SU-DHL-6 (cell line): ENCODE measurements around the gene CPED1.

Experiments
- H2AFZ ChIP-seq: fragments of 200-600 bp; sonication (generic); 2 replicates; pipeline ENCODE4 v1.6.1; 2014; ENCODE audit warnings: low read depth, mild to moderate bottlenecking, moderate library complexity, mixed read lengths, antibody characterized with exemption, low read length; ENCODE audit not compliant: severe bottlenecking
- H3F3A ChIP-seq: fragments of 200-600 bp; shearing (Covaris generic); 2 replicates; pipeline ENCODE4 v1.6.0; 2016; ENCODE audit warnings: antibody characterized with exemption, mild to moderate bottlenecking; ENCODE audit not compliant: insufficient read depth
- H3K27ac ChIP-seq: fragments of 200-600 bp; sonication (generic); 2 replicates; pipeline ENCODE4 v1.5.1; 2016; ENCODE audit warnings: low read depth, mild to moderate bottlenecking, low read length, moderate library complexity, mixed read lengths
- H3K27me3 ChIP-seq: fragments of 200-600 bp; sonication (generic), shearing (Covaris generic); 2 replicates; pipeline ENCODE4 v1.6.0; 2014; ENCODE audit warnings: mild to moderate bottlenecking, low read length
- H3K36me3 ChIP-seq: fragments of 200-600 bp; sonication (generic); 2 replicates; pipeline ENCODE4 v1.6.1; 2014; ENCODE audit warnings: mild to moderate bottlenecking, low read length, mixed read lengths
- H3K4me2 ChIP-seq: fragments of 300-600, 200-600 bp; shearing (Covaris generic), sonication (generic); 2 replicates; pipeline ENCODE4 v1.6.0; 2014; ENCODE audit warnings: low read length, low read depth, mild to moderate bottlenecking; ENCODE audit not compliant: poor library complexity, severe bottlenecking
- H3K4me3 ChIP-seq: fragments of 200-600 bp; sonication (generic); 2 replicates; pipeline ENCODE4 v1.5.1; 2014; ENCODE audit warnings: antibody characterized with exemption, low read length, mild to moderate bottlenecking, mixed read lengths; ENCODE audit not compliant: insufficient read depth, poor library complexity, severe bottlenecking
- H3K79me2 ChIP-seq: fragments of 200-600 bp; sonication (generic); 2 replicates; pipeline ENCODE4 v1.6.1; 2014; ENCODE audit warnings: mild to moderate bottlenecking, low read length, moderate library complexity; ENCODE audit not compliant: insufficient read depth
- H3K9ac ChIP-seq: fragments of 200-600 bp; sonication (generic); 2 replicates; pipeline ENCODE4 v1.7.0; 2014; ENCODE audit warnings: mild to moderate bottlenecking, low read length
- H3K9me2 ChIP-seq: fragments of 200-600 bp; sonication (generic); replicated peaks from 2 replicates; pipeline ENCODE4 v1.6.1; 2014; ENCODE audit warnings: low read length; ENCODE audit not compliant: insufficient read depth
- H3K9me3 ChIP-seq: fragments of 200-600 bp; sonication (generic); 2 replicates; pipeline ENCODE4 v1.6.1; 2014; ENCODE audit warnings: low read length, mixed read lengths; ENCODE audit not compliant: insufficient read depth
- H4K20me1 ChIP-seq: fragments of 200-600 bp; sonication (generic); 2 replicates; pipeline ENCODE4 v1.6.1; 2014; ENCODE audit warnings: low read depth, mild to moderate bottlenecking, antibody characterized with exemption, low read length, moderate library complexity, mixed read lengths
- CTCF ChIP-seq: fragments of 200-600 bp; sonication (generic); IDR thresholded peaks from one replicate; pipeline ENCODE4 v1.5.1; 2017; ENCODE audit warnings: antibody characterized with exemption, mild to moderate bottlenecking, low read length, moderate library complexity; ENCODE audit not compliant: insufficient read depth, poor library complexity, severe bottlenecking
- EZH2phosphoT487 ChIP-seq: fragments of 200-600 bp; sonication (generic), shearing (Covaris generic); conservative IDR thresholded peaks from 2 replicates; pipeline ENCODE4 v1.6.1; 2018; ENCODE audit warnings: mild to moderate bottlenecking, antibody characterized with exemption, low read length, moderate library complexity, mixed read lengths

The CPED1 gene

GRCh38 chr7:121024611-121025010 lies 36.1 kb downstream of the CPED1 start:
- Histone ChIP-seq H3K27ac (no peak overlapping the region), H4K20me1 (no peaks in the 10 kb centered on the region), H2AFZ (no peak overlapping the region), H3K36me3 (no peaks in the 10 kb centered on the region), H3K4me2 (no peak overlapping the region), H3K9me2 (no peaks in the 10 kb centered on the region), H3K27me3 (no peaks in the 10 kb centered on the region), H3K4me3 (no peak overlapping the region), H3K9ac (no peak overlapping the region), H3K79me2 (no peaks in the 10 kb centered on the region), H3F3A (no peaks in the 10 kb centered on the region), H3K9me3 (no peaks in the 10 kb centered on the region)
- no peak for TF ChIP-seq CTCF
- TF ChIP-seq EZH2phosphoT487, result no peak

GRCh38 chr7:121026159-121026558 lies 37.6 kb downstream of the CPED1 start:
- Histone ChIP-seq H3K4me3 (no peak overlapping the region), H3K9me2 (no peaks in the 10 kb centered on the region), H3K27ac (no peak overlapping the region), H4K20me1 (no peaks in the 10 kb centered on the region), H3K36me3 (no peaks in the 10 kb centered on the region), H3K9me3 (no peaks in the 10 kb centered on the region), H3K79me2 (no peaks in the 10 kb centered on the region), H3K27me3 (no peaks in the 10 kb centered on the region), H2AFZ (no peak overlapping the region), H3K9ac (no peak overlapping the region), H3F3A (no peaks in the 10 kb centered on the region), H3K4me2 (no peak overlapping the region)
- TF ChIP-seq CTCF, result no peak
- no peak for TF ChIP-seq EZH2phosphoT487

- Histone ChIP-seq H3K27ac (no peak overlapping the region), H3K9me3 (no peaks in the 10 kb centered on the region), H3K79me2 (no peaks in the 10 kb centered on the region), H3K4me3 (no peak overlapping the region), H4K20me1 (no peaks in the 10 kb centered on the region), H3F3A (no peaks in the 10 kb centered on the region), H3K9me2 (no peaks in the 10 kb centered on the region), H3K36me3 (no peaks in the 10 kb centered on the region), H3K4me2 (no peak overlapping the region), H2AFZ (no peak overlapping the region), H3K27me3 (no peaks in the 10 kb centered on the region), H3K9ac (no peak overlapping the region)
- TF ChIP-seq CTCF (no peak), EZH2phosphoT487 (no peak)
Measured at GRCh38 chr7:121026577-121027111, 38.1 kb downstream of the CPED1 start.
